HepG2 (cell line): ENCODE data around the gene RBM22. TPM values are rescaled to one million over a fixed set of nuclear protein-coding genes. Genes with fewer than 3 reads are reported as not detected.

ENCODE experiments used
- ATAC-seq: fragments of 200-7000 bp; cut with Tn5 transposase; 3 replicates; pipeline ENCODE4 v1.9.1; 2020; ENCODE audit warnings: mild to moderate bottlenecking, moderate library complexity
- BruUV-seq: library from RNA; stranded (reverse); fragments of 400-500 nt; replicated peaks from 2 replicates; lab custom pipeline; 2021; lab: Mats Ljungman, UMichigan
- CTCF ChIA-PET: fragments of 300-600 bp; formaldehyde crosslinking; extraction: SDS; loops from one replicate; lab custom pipeline; 2021; ENCODE audit warnings: low total read pairs, inconsistent platforms, low intra/inter-chr PET ratio; lab: Yijun Ruan, JAX
- POLR2A ChIA-PET: fragments of 350-600 bp; sonication (Branson Sonifier 250); formaldehyde crosslinking; loops from one replicate; lab custom pipeline; 2020; ENCODE audit warnings: antibody characterized with exemption, inconsistent platforms; lab: Yijun Ruan, JAX
- DNase-seq: peaks from one replicate; pipeline ENCODE4 v3.0.0-alpha.2; 2015; ENCODE audit warnings: low spot score
- FAIRE-seq: peaks from 3 replicates; lab custom pipeline; 2011; peaks lifted over from hg19 to GRCh38; lab: Jason Lieb, UNC
- H2AFZ ChIP-seq: one replicate; pipeline ENCODE4 v1.6.1; 2011; ENCODE audit warnings: low read length, inconsistent platforms
- H3K27ac ChIP-seq: fragments of 300-600 bp; 3 replicates; pipeline ENCODE4 v1.8.0; 2011; ENCODE audit warnings: mixed run types, mild to moderate bottlenecking, mixed read lengths, low read length, inconsistent platforms; ENCODE audit not compliant: insufficient read depth; ENCODE audit errors: extremely low read length
- H3K27me3 ChIP-seq, 2 experiments: fragments of 200-600 bp in 1 of 2; 2 replicates in 1 of 2; 3 replicates in 1 of 2; pipeline versions ENCODE4 v1.6.0 to v1.8.0; 2011; ENCODE audit warnings: low read length in 2 of 2, mild to moderate bottlenecking in 2 of 2, moderate library complexity in 2 of 2, inconsistent platforms in 1 of 2; ENCODE audit not compliant: insufficient read depth in 2 of 2, control insufficient read depth in 1 of 2
- H3K36me3 ChIP-seq, 2 experiments: fragments of 200-600 bp in 1 of 2; replicated peaks in 1 of 2; 2 replicates in 1 of 2; 3 replicates in 1 of 2; pipeline versions ENCODE4 v1.5.1 to v1.8.0; 2011; ENCODE audit warnings: low read length in 2 of 2, inconsistent platforms in 1 of 2; ENCODE audit not compliant: insufficient read depth in 2 of 2, control insufficient read depth in 1 of 2
- H3K4me1 ChIP-seq: 2 replicates; pipeline ENCODE4 v1.5.1; 2012; ENCODE audit warnings: low read length, inconsistent platforms; ENCODE audit not compliant: insufficient read depth
- H3K4me2 ChIP-seq: 2 replicates; pipeline ENCODE4 v1.6.0; 2011; ENCODE audit warnings: low read depth, low read length, inconsistent platforms
- H3K4me3 ChIP-seq, 3 experiments: fragments of 200-600 bp in 1 of 3; sonication (generic), shearing (Covaris generic) in 1 of 3; replicated peaks in 1 of 3; 2 replicates each; pipeline ENCODE4 v1.5.1; 2011 to 2016; ENCODE audit warnings: low read length in 3 of 3, inconsistent platforms in 2 of 3, low read depth in 2 of 3, mild to moderate bottlenecking in 2 of 3, control low read depth in 1 of 3, mixed read lengths in 1 of 3; ENCODE audit not compliant: insufficient read depth in 1 of 3
- H3K79me2 ChIP-seq: one replicate; pipeline ENCODE4 v1.6.1; 2011; ENCODE audit warnings: low read length, inconsistent platforms; ENCODE audit not compliant: insufficient read depth
- H3K9ac ChIP-seq: 2 replicates; pipeline ENCODE4 v1.6.0; 2011; ENCODE audit warnings: mild to moderate bottlenecking, low read depth, low read length, inconsistent platforms; ENCODE audit not compliant: insufficient read depth
- H3K9me3 ChIP-seq: 2 replicates; pipeline ENCODE4 v1.5.1; 2012; ENCODE audit warnings: mild to moderate bottlenecking, low read length
- H4K20me1 ChIP-seq: 2 replicates; pipeline ENCODE4 v1.6.0; 2011; ENCODE audit warnings: inconsistent platforms, mild to moderate bottlenecking, low read length, moderate library complexity; ENCODE audit not compliant: insufficient read depth
- FOXA1 ChIP-seq, 2 experiments: fragments of 450-650 bp in 1 of 2; sonication (generic) in 1 of 2; formaldehyde crosslinking in 1 of 2; IDR thresholded peaks; 2 replicates each; pipeline versions ENCODE4 v1.4.0 to v1.6.1; 2016 to 2020; ENCODE audit warnings: missing genetic modification reagents in 1 of 2
- FOXK1 ChIP-seq: sonication (generic); formaldehyde crosslinking; IDR thresholded peaks from 2 replicates; pipeline ENCODE4 v1.4.0; 2020; ENCODE audit warnings: low read depth, missing genetic modification reagents, borderline replicate concordance
- MAFK ChIP-seq, 2 experiments: IDR thresholded peaks in 1 of 2; conservative IDR thresholded peaks in 1 of 2; 2 replicates each; pipeline ENCODE4 v1.6.1; 2011; ENCODE audit warnings: improper control_type of control experiment in 2 of 2, low read length in 2 of 2
- SYNCRIP ChIP-seq: fragments of 200-400 bp; formaldehyde crosslinking; IDR thresholded peaks from 2 replicates; pipeline ENCODE4 v1.6.1; 2018; ENCODE audit warnings: mild to moderate bottlenecking, low read depth, low read length; ENCODE audit not compliant: insufficient read depth
- ZNF251 ChIP-seq: sonication (generic); formaldehyde crosslinking; IDR thresholded peaks from 2 replicates; pipeline ENCODE4 v1.9.0; 2021; ENCODE audit warnings: mild to moderate bottlenecking, missing genetic modification reagents
- ZNF552 ChIP-seq: sonication (generic); formaldehyde crosslinking; IDR thresholded peaks from 2 replicates; pipeline ENCODE4 v1.9.0; 2022; ENCODE audit warnings: missing genetic modification reagents, mild to moderate bottlenecking, borderline replicate concordance
- ZNF776 ChIP-seq: sonication (generic); formaldehyde crosslinking; IDR thresholded peaks from 2 replicates; pipeline ENCODE4 v1.4.0; 2020; ENCODE audit warnings: mild to moderate bottlenecking, missing genetic modification reagents
- ZNF788 ChIP-seq: sonication (generic); formaldehyde crosslinking; IDR thresholded peaks from 2 replicates; pipeline ENCODE4 v1.5.0; 2020; ENCODE audit warnings: mild to moderate bottlenecking, missing genetic modification reagents, borderline replicate concordance
- WGBS: methylation state at CpG from one replicate; pipeline ENCODE4 v1.1.6; 2017; ENCODE audit warnings: low lambda C conversion rate; 5-methylcytosine and 5-hydroxymethylcytosine counted together
- in situ Hi-C: cut with HindIII; loops from 2 replicates; pipeline ENCODE4 v1.10.0; 2017; ENCODE audit warnings: low pct_unique_long_range_greater_than_20kb; ENCODE audit not compliant: extremely low pct_ligation_motif_present
- intact Hi-C: fragments of 100-400 bp; cut with micrococcal nuclease; formaldehyde crosslinking; loops from one replicate; pipeline ENCODE4 v1.10.0; 2022; ENCODE audit not compliant: unreplicated experiment
- polyA plus RNA-seq, 8 experiments: library from polyadenylated mRNA; depleted of rRNA in 3 of 8; stranded (reverse) in 7 of 8; unstranded in 1 of 8; fragments of >200 nt; fragmentation: Illumina TruSeq in 4 of 8; extraction: Trizol in 4 of 8; gene quantifications; 2 replicates each; pipeline versions ENCODE4 v1.2.1 to v1.2.3, GENCODE V29; 2011 to 2016; ENCODE audit warnings: low read depth in 4 of 8, missing spikeins in 1 of 8, mixed read lengths in 1 of 8; ENCODE audit not compliant: insufficient read depth in 1 of 8
- total RNA-seq, 5 experiments: library from RNA; depleted of rRNA; stranded (reverse); fragments of >200 nt; fragmentation: Illumina TruSeq; extraction: Trizol; gene quantifications; 2 replicates each; pipeline ENCODE4 v1.2.3, GENCODE V29; 2016; ENCODE audit warnings: low read depth in 1 of 5
- TF ChIP-seq, protein P1 (sequence below): sonication (generic); formaldehyde crosslinking; IDR thresholded peaks from 2 replicates; pipeline ENCODE4 v1.5.1; 2020; ENCODE audit warnings: mild to moderate bottlenecking, missing genetic modification reagents
- TF ChIP-seq, protein P2 (sequence below), 2 experiments: sonication (generic) in 1 of 2; formaldehyde crosslinking in 1 of 2; IDR thresholded peaks; 2 replicates each; pipeline versions ENCODE4 v1.4.0 to v1.6.1; 2016 to 2020; ENCODE audit warnings: borderline replicate concordance in 1 of 2, low read depth in 1 of 2, mild to moderate bottlenecking in 1 of 2, missing genetic modification reagents in 1 of 2
- TF ChIP-seq, protein P3 (sequence below): sonication (generic); formaldehyde crosslinking; IDR thresholded peaks from 2 replicates; pipeline ENCODE4 v1.4.0; 2020; ENCODE audit warnings: missing genetic modification reagents, borderline replicate concordance

The RBM22 gene
- total and polyA plus RNA-seq, 2 of the 13 experiments (the other 11 are each of a cell fraction or from before 2014, with no cell fraction given): 28.3 to 35.0 TPM

DNA sequence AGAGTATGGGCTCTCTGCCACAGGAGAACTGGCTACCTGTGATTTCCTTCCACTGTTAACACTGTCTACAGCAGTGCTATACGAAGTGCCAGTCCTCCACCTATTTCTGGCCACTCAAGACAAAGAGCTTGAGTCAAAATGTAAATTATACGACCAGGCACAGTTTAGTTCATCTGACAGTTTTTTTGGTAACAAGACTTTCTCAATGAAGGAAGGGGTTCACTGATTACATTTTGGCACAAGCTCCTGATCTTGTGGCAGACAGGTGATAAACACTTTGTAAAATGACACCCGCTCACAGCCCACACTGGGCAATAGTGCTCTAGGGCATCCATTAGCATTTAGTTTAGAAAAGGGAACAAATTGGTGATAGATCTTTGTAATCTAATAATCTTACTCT, 8.6 kb downstream of the RBM22 start:
- ATAC-seq (no peak), DNase-seq (no peak), FAIRE-seq (no peak)
- Histone ChIP-seq H4K20me1 (no peaks in the 10 kb centered on the region), H3K27ac (no peak overlapping the region), H3K4me3 (no peak overlapping the region), H2AFZ (no peak overlapping the region), H3K4me1 (no peaks in the 10 kb centered on the region), H3K4me2 (no peak overlapping the region), H3K9me3 (no peaks in the 10 kb centered on the region), H3K79me2 (no peaks in the 10 kb centered on the region), H3K36me3 (peaks cover 28 to 65% of the 10 kb centered on the region in 2 experiments), H3K9ac (no peak overlapping the region), H3K27me3 (no peaks in the 10 kb centered on the region)
- in situ Hi-C loops (no loop called here), intact Hi-C loops (no loop called here)
- no TSS peak for BruUV-seq
- ChIA-PET POLR2A (interaction anchor here (1.8 kb wide), 1 partner anchor 8 kb away, joined by 8 read pairs; the partner anchor contains the start of gene RBM22), CTCF (no interaction called here)
- WGBS: 96% methylated on average over 3 of the region's 3 CpGs
- TF ChIP-seq, protein P1, sequence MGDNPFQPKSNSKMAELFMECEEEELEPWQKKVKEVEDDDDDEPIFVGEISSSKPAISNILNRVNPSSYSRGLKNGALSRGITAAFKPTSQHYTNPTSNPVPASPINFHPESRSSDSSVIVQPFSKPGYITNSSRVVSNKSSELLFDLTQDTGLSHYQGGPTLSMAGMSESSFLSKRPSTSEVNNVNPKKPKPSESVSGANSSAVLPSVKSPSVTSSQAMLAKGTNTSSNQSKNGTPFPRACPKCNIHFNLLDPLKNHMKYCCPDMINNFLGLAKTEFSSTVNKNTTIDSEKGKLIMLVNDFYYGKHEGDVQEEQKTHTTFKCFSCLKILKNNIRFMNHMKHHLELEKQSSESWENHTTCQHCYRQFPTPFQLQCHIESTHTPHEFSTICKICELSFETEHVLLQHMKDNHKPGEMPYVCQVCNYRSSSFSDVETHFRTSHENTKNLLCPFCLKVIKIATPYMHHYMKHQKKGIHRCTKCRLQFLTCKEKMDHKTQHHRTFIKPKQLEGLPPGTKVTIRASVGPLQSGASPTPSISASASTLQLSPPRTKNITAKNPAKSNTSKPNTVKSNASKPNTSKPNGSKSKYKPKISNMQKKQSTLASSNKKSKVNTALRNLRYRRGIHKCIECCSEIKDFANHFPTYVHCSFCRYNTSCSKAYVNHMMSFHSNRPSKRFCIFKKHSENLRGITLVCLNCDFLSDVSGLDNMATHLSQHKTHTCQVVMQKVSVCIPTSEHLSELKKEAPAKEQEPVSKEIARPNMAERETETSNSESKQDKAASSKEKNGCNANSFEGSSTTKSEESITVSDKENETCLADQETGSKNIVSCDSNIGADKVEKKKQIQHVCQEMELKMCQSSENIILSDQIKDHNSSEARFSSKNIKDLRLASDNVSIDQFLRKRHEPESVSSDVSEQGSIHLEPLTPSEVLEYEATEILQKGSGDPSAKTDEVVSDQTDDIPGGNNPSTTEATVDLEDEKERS: no peak
- TF ChIP-seq MAFK (conservative IDR thresholded peaks at IDR 0.05 in 1 of 2, IDR thresholded peaks at IDR 0.05 in 1 of 2; ENCODE audit: low read length in 2 of 2) (no peak), FOXK1 (CRISPR knock-in tag) (no peak), FOXA1 (IDR thresholded peaks at IDR 0.05) (no peak), FOXA1 (CRISPR knock-in tag; IDR thresholded peaks at IDR 0.05) (no peak), ZNF251 (no peak), ZNF788 (CRISPR knock-in tag) (no peak), SYNCRIP (no peak), ZNF552 (CRISPR knock-in tag) (no peak), ZNF776 (CRISPR knock-in tag) (no peak)
- TF ChIP-seq, protein P2, sequence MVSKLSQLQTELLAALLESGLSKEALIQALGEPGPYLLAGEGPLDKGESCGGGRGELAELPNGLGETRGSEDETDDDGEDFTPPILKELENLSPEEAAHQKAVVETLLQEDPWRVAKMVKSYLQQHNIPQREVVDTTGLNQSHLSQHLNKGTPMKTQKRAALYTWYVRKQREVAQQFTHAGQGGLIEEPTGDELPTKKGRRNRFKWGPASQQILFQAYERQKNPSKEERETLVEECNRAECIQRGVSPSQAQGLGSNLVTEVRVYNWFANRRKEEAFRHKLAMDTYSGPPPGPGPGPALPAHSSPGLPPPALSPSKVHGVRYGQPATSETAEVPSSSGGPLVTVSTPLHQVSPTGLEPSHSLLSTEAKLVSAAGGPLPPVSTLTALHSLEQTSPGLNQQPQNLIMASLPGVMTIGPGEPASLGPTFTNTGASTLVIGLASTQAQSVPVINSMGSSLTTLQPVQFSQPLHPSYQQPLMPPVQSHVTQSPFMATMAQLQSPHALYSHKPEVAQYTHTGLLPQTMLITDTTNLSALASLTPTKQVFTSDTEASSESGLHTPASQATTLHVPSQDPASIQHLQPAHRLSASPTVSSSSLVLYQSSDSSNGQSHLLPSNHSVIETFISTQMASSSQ (IDR thresholded peaks at IDR 0.05; ENCODE audit: low read depth): no peak
- TF ChIP-seq, protein P2 (CRISPR knock-in tag; IDR thresholded peaks at IDR 0.05; ENCODE audit: borderline replicate concordance): no peak
- TF ChIP-seq, protein P3, sequence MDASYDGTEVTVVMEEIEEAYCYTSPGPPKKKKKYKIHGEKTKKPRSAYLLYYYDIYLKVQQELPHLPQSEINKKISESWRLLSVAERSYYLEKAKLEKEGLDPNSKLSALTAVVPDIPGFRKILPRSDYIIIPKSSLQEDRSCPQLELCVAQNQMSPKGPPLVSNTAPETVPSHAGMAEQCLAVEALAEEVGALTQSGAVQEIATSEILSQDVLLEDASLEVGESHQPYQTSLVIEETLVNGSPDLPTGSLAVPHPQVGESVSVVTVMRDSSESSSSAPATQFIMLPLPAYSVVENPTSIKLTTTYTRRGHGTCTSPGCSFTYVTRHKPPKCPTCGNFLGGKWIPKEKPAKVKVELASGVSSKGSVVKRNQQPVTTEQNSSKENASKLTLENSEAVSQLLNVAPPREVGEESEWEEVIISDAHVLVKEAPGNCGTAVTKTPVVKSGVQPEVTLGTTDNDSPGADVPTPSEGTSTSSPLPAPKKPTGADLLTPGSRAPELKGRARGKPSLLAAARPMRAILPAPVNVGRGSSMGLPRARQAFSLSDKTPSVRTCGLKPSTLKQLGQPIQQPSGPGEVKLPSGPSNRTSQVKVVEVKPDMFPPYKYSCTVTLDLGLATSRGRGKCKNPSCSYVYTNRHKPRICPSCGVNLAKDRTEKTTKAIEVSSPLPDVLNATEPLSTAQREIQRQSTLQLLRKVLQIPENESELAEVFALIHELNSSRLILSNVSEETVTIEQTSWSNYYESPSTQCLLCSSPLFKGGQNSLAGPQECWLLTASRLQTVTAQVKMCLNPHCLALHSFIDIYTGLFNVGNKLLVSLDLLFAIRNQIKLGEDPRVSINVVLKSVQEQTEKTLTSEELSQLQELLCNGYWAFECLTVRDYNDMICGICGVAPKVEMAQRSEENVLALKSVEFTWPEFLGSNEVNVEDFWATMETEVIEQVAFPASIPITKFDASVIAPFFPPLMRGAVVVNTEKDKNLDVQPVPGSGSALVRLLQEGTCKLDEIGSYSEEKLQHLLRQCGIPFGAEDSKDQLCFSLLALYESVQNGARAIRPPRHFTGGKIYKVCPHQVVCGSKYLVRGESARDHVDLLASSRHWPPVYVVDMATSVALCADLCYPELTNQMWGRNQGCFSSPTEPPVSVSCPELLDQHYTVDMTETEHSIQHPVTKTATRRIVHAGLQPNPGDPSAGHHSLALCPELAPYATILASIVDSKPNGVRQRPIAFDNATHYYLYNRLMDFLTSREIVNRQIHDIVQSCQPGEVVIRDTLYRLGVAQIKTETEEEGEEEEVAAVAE (CRISPR knock-in tag): no peak
